Right ventricle myocardium superior (tissue), 1 donor: Measurements from ENCODE around the gene PDGFA. TPM values are rescaled to one million over a fixed set of nuclear protein-coding genes. Genes with fewer than 3 reads are reported as not detected.

Source experiments
- ATAC-seq: fragments of 200-7000 bp; cut with Tn5 transposase; one replicate; pipeline ENCODE4 v1.9.1; 2020; ENCODE audit warnings: mild to moderate bottlenecking; ENCODE audit not compliant: poor library complexity
- DNase-seq: peaks from one replicate; pipeline ENCODE4 v3.0.0-alpha.2; 2020
- intact Hi-C: fragments of 100-400 bp; cut with DNase I; formaldehyde crosslinking; loops from one replicate; pipeline ENCODE4 v1.11.2; 2022
- total RNA-seq: library from RNA; stranded (reverse); fragmentation: NEBNext Ultra II Directional; extraction: Animal tissue kit (Norgen Biotek cat#: 25700); gene quantifications from one replicate; pipeline ENCODE4 v1.2.1, GENCODE V29; 2021
- donor health status: DM: no; HTN: yes; CAD: no; lungs with severe emphysema.

The PDGFA gene
- total RNA-seq, 1 donor from 2014 or later: 34.5 TPM

- ATAC-seq (no peak), DNase-seq (peak; percentile 26)
- intact Hi-C loops: no loop called here
These were observed 8.8 kb downstream of the PDGFA start for GRCh38 chr7:510782-511281.

- intact Hi-C loops: no loop called here
- ATAC-seq: no peak
- peak; percentile 27 for DNase-seq
These were observed 9.5 kb downstream of the PDGFA start for GRCh38 chr7:510131-510481.

GRCh38 chr7:509426-510130, 10.1 kb downstream of the PDGFA start:
- DNase-seq (peak; percentile 12), ATAC-seq (no peak)
- intact Hi-C loops: no loop called here

GRCh38 chr7:508461-509170, 11.0 kb downstream of the PDGFA start:
- intact Hi-C loops: no loop called here
- DNase-seq: peak; percentile 27
- no peak for ATAC-seq

GRCh38 chr7:507623-508300, 11.9 kb downstream of the PDGFA start:
- peak; percentile 29 for DNase-seq
- intact Hi-C loops: no loop called here
- no peak for ATAC-seq

- DNase-seq: peak; percentile 23
- intact Hi-C loops: no loop called here
- ATAC-seq: no peak
These were observed 12.6 kb downstream of the PDGFA start for GRCh38 chr7:506921-507622.

GRCh38 chr7:506391-506831, 13.2 kb downstream of the PDGFA start:
- ATAC-seq (no peak), DNase-seq (peak; percentile 35)
- intact Hi-C loops: no loop called here

- ATAC-seq (no peak), DNase-seq (no peak)
- intact Hi-C loops: no loop called here
These were observed 14.5 kb downstream of the PDGFA start for GRCh38 chr7:505171-505570.

GRCh38 chr7:504221-505111, 15.2 kb downstream of the PDGFA start:
- intact Hi-C loops: no loop called here
- ATAC-seq (peak; percentile 28), DNase-seq (peak; percentile 40)

- DNase-seq (peak; percentile 74), ATAC-seq (peak; percentile 78)
- intact Hi-C loops: no loop called here
These were observed 16.0 kb downstream of the PDGFA start for GRCh38 chr7:503575-504111.

- intact Hi-C loops: no loop called here
- DNase-seq (peak; percentile 27), ATAC-seq (no peak)
These were observed 17.4 kb downstream of the PDGFA start for GRCh38 chr7:502296-502695.

- intact Hi-C loops: no loop called here
- DNase-seq (peak; percentile 24), ATAC-seq (no peak)
These were observed 18.1 kb downstream of the PDGFA start for GRCh38 chr7:501526-501925.

- ATAC-seq: no peak
- intact Hi-C loops: no loop called here
- DNase-seq: peak; percentile 28
These were observed 18.9 kb downstream of the PDGFA start for GRCh38 chr7:500521-501420.

- DNase-seq (peak; percentile 33), ATAC-seq (no peak)
- intact Hi-C loops: no loop called here
These were observed 19.7 kb downstream of the PDGFA start for GRCh38 chr7:499853-500485.

GRCh38 chr7:498678-499641, 20.7 kb downstream of the PDGFA start:
- intact Hi-C loops: no loop called here
- ATAC-seq (peak; percentile 13), DNase-seq (peak; percentile 49)
